IPS-15b (cell line): ENCODE results near the gene UTY.

Experiments used
- H3K27me3 ChIP-seq: one replicate; pipeline ENCODE4 v1.6.1; 2013; ENCODE audit warnings: low read length; ENCODE audit not compliant: control insufficient read depth, insufficient read depth
- H3K36me3 ChIP-seq: one replicate; pipeline ENCODE4 v1.6.1; 2013; ENCODE audit warnings: low read length; ENCODE audit not compliant: control insufficient read depth, insufficient read depth
- H3K4me1 ChIP-seq: one replicate; pipeline ENCODE4 v1.6.1; 2013; ENCODE audit warnings: mild to moderate bottlenecking, low read length; ENCODE audit not compliant: control insufficient read depth, insufficient read depth
- H3K4me3 ChIP-seq: one replicate; pipeline ENCODE4 v1.5.1; 2013; ENCODE audit warnings: low read depth, low read length
- H3K9ac ChIP-seq: one replicate; pipeline ENCODE4 v1.6.1; 2013; ENCODE audit warnings: low read depth, mild to moderate bottlenecking, low read length
- H3K9me3 ChIP-seq: one replicate; pipeline ENCODE4 v1.6.1; 2013; ENCODE audit warnings: mild to moderate bottlenecking, low read length; ENCODE audit not compliant: control insufficient read depth, insufficient read depth

UTY gene

GRCh38 chrY:13443146-13443545 is 36.7 kb downstream of the UTY start:
- Histone ChIP-seq H3K9ac (no peak overlapping the region), H3K36me3 (no peaks in the 10 kb centered on the region), H3K4me3 (no peak overlapping the region), H3K4me1 (no peaks in the 10 kb centered on the region), H3K27me3 (no peaks in the 10 kb centered on the region), H3K9me3 (no peaks in the 10 kb centered on the region)

GRCh38 chrY:13440811-13441210 is 39.0 kb downstream of the UTY start:
- H3K4me3 ChIP-seq = no peak overlapping the region
- no peaks in the 10 kb centered on the region for H3K4me1 ChIP-seq
- no peak overlapping the region for H3K9ac ChIP-seq
- no peaks in the 10 kb centered on the region for H3K27me3 ChIP-seq
- no peaks in the 10 kb centered on the region for H3K9me3 ChIP-seq
- no peaks in the 10 kb centered on the region for H3K36me3 ChIP-seq

- no peaks in the 10 kb centered on the region for H3K36me3 ChIP-seq
- no peaks in the 10 kb centered on the region for H3K4me1 ChIP-seq
- no peak overlapping the region for H3K9ac ChIP-seq
- no peaks in the 10 kb centered on the region for H3K9me3 ChIP-seq
- no peak overlapping the region for H3K4me3 ChIP-seq
- no peaks in the 10 kb centered on the region for H3K27me3 ChIP-seq
Observed at GRCh38 chrY:13435968-13436937, 43.6 kb downstream of the UTY start.

GRCh38 chrY:13435206-13435967 is 44.4 kb downstream of the UTY start:
- no peak overlapping the region for H3K4me3 ChIP-seq
- H3K36me3 ChIP-seq = no peaks in the 10 kb centered on the region
- H3K27me3 ChIP-seq = no peaks in the 10 kb centered on the region
- no peaks in the 10 kb centered on the region for H3K4me1 ChIP-seq
- H3K9me3 ChIP-seq = no peaks in the 10 kb centered on the region
- no peak overlapping the region for H3K9ac ChIP-seq

GRCh38 chrY:13432293-13433025 is 47.4 kb downstream of the UTY start:
- H3K36me3 ChIP-seq = no peaks in the 10 kb centered on the region
- H3K4me1 ChIP-seq = no peaks in the 10 kb centered on the region
- H3K4me3 ChIP-seq = no peak overlapping the region
- no peaks in the 10 kb centered on the region for H3K9me3 ChIP-seq
- H3K9ac ChIP-seq = no peak overlapping the region
- H3K27me3 ChIP-seq = no peaks in the 10 kb centered on the region

GRCh38 chrY:13429551-13429950 is 50.3 kb downstream of the UTY start:
- H3K9ac ChIP-seq = no peak overlapping the region
- no peaks in the 10 kb centered on the region for H3K9me3 ChIP-seq

GRCh38 chrY:13423281-13423732 is 56.5 kb downstream of the UTY start:
- Histone ChIP-seq H3K9ac (no peak overlapping the region), H3K27me3 (no peaks in the 10 kb centered on the region), H3K36me3 (no peaks in the 10 kb centered on the region), H3K9me3 (no peaks in the 10 kb centered on the region), H3K4me1 (no peaks in the 10 kb centered on the region), H3K4me3 (no peak overlapping the region)

More at GRCh38 chrY:13429551-13429950, 50.3 kb downstream of the UTY start:
- Histone ChIP-seq H3K4me3 (no peak overlapping the region), H3K4me1 (no peaks in the 10 kb centered on the region), H3K36me3 (no peaks in the 10 kb centered on the region), H3K27me3 (no peaks in the 10 kb centered on the region)

GRCh38 chrY:13416869-13417661 is 62.8 kb downstream of the UTY start:
- Histone ChIP-seq H3K36me3 (no peaks in the 10 kb centered on the region), H3K9ac (no peak overlapping the region), H3K4me1 (no peaks in the 10 kb centered on the region), H3K9me3 (no peaks in the 10 kb centered on the region), H3K27me3 (no peaks in the 10 kb centered on the region), H3K4me3 (no peak overlapping the region)

- Histone ChIP-seq H3K36me3 (no peaks in the 10 kb centered on the region), H3K9ac (no peak overlapping the region), H3K27me3 (no peaks in the 10 kb centered on the region), H3K4me3 (no peak overlapping the region), H3K9me3 (no peaks in the 10 kb centered on the region), H3K4me1 (no peaks in the 10 kb centered on the region)
Observed at GRCh38 chrY:13415556-13415955, 64.3 kb downstream of the UTY start.

- Histone ChIP-seq H3K36me3 (no peaks in the 10 kb centered on the region), H3K27me3 (no peaks in the 10 kb centered on the region), H3K9ac (no peak overlapping the region), H3K4me1 (no peaks in the 10 kb centered on the region), H3K4me3 (no peak overlapping the region), H3K9me3 (no peaks in the 10 kb centered on the region)
Observed at GRCh38 chrY:13398876-13399275, 81.0 kb downstream of the UTY start.
